NCI-H2171 (cell line): ENCODE data around the gene HMCN1.
A peak's percentile ranks its signal among the peaks of the same experiment; 100 is the strongest.

Experiments used
- DNase-seq: peaks from one replicate; lab custom pipeline; 2025; lab: John Stamatoyannopoulos, UW

Gene HMCN1

DNA sequence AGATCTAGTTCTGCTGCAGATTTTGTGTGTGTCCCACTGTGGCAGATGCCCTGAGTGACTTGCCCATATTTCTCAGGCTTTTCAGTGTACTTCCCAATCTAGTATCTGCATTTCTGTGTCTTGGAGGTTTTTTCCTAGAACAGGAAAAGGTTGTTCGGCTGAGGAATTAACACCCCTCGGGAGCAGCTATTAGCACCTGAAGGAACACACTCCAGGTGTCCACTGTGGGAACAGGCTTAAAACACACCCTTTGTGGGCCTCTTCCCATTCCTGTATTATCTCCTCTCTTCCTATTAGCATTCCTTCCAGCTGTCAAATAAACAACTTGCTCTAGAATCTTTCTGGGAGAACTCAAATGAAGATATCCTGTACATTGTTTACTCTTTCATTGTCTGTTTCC, 178.3 kb downstream of the HMCN1 start:
- no peak for DNase-seq

GRCh38 chr1:185914089-185914488, 179.9 kb downstream of the HMCN1 start:
- no peak for DNase-seq

- DNase-seq = no peak
Observed at GRCh38 chr1:185916861-185917260, 182.7 kb downstream of the HMCN1 start.

GRCh38 chr1:185917646-185918045, 183.5 kb downstream of the HMCN1 start:
- no peak for DNase-seq

GRCh38 chr1:185920602-185921001, 186.4 kb downstream of the HMCN1 start:
- DNase-seq = no peak

DNA sequence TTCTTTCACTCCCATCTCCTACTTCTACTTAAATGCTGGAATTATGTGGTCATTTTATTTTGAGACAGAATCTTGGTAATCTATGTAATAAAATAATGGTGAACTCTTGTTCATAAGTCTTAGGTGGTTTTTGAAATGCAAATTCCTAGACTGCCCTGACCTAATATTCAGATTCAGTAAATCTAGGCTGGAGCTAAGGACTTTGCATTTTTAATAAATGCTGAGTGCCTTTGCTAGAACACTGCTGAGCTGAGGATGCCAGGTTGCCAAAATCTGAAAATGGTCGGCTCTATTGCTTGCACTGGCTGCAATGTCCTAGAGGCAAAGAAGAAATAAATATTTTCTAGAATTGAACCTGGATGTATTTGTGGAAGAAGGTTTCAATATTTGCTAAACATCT, 187.4 kb downstream of the HMCN1 start:
- DNase-seq = no peak

DNA sequence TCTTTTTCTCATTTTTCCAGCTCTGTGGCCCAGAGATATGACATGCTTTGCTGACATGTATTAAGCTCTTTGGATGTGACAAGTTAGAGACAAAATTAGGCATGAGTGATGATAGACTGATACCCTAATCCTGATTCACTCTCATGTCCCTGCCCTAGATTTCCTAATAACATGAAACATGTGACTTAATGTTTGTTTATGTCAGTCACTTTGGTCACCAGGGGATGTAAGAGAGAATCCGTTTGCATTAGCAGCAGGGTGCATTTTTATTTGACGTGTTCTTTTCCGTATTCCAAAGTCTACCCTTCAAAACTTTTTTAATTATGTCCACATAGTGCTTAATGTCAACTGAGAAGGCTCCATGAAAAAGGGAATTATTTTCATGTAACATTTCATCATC, 192.4 kb downstream of the HMCN1 start:
- no peak for DNase-seq

GRCh38 chr1:185929776-185930175, 195.6 kb downstream of the HMCN1 start:
- no peak for DNase-seq

DNA sequence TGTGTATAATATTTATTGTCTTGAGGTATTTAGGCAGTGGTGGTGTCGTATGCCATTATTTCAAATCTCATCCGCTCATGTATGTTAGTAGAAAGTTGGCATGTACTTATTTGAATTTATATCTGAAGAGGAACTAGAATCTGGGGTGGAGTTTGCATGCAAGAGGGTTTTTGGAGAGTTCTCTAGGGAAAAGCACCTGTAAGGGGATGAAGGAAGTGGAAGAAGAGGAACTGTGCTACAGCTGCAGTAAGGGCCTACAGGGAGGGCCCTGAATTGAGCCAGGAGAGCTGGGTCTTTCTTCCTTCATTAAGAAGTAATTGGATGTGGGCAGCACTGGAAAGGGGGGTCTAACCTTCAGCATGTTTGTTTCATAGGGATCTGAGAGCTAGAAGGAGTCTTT, 197.2 kb downstream of the HMCN1 start:
- no peak for DNase-seq

GRCh38 chr1:185933580-185933979, 199.4 kb downstream of the HMCN1 start:
- DNase-seq = no peak

DNA sequence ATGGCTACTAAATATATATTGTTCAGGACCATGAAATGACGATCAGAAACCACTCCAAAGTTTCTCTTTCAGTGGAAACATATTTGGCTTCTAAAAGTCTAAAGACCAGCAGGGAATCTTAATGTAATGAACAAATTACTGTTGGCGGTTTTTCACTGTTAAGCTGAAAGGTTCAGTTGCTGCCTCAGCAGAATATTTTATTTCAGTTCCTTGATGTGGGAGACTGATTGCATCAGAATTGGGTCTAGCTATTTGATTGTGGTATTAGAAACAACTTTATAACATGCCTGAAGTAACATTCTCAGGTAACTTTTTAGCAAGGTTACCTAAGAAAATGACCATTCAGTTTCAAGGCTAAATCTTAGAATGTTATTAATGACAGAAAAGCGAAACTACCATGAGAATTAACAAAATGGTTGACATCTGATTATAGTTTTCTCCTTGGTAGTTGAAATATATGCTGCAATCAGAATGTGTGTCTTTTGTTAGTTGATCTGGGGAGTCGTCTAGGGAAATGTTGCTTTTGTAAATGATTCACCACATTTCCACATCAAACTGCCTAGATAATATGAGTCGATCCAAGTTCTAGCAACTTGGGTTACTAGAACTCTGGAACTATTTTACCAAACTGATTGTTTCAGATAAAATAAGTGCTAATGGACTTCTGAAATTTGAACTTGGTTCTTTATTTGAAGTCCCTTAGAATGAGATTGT, 200.4 kb downstream of the HMCN1 start:
- DNase-seq = no peak

DNA sequence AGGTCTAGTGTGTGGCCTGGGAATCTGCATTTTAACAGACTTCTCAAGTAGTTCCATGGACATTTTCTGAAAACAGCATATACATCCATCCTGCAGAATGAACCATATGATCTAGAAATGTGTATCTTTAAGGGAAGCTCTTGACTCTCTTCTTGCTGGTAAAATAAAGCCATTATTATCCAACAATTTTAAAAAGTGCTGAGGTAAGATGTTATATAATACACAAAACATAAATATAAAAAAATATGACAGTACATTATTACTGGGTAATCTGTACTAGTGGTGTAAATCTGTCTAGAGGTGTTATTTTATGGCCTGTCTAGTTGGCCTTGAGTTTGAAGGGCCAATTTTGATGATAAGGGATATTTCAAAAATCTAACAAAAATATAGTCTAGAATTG, 201.2 kb downstream of the HMCN1 start:
- no peak for DNase-seq

DNA sequence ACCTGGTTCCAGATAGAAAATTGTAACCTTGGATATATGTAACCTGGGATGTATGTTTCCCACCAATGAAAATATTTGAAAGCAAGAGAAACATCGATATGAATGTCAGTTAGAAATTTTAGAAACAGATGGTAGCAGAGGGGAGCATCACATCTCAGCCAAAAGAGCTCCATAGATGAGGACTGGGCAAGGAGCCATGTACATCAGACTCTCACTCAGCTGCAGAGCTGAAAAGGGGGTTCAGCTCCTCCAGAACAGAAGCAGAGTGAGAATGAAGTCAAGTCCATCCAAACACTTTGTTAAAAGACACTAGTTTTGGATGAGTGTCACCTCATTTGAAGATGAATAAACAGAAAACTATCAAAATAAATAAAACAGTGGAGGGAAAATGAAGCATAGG, 202.4 kb downstream of the HMCN1 start:
- peak; percentile 58 for DNase-seq

DNA sequence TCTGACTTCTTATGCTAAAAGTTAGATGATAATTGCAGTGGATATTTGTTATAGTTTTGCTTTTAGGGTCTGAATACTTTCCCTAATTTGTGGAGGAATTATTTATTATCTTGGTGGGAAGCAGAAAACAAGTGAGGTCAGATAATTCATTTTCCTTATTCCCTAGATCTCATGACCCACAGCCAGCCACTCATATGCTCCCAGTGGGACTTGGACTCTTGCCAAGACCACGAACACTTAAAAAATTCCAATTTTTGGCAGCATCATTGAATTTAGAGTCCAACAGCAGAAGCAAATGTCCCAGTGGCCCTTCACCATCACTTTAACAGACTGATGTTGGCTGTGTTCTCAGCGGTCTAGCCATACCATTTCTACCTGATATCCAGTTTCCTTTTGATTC, 204.2 kb downstream of the HMCN1 start:
- DNase-seq = no peak

GRCh38 chr1:185939142-185939541, 205.0 kb downstream of the HMCN1 start:
- DNase-seq = no peak

DNA sequence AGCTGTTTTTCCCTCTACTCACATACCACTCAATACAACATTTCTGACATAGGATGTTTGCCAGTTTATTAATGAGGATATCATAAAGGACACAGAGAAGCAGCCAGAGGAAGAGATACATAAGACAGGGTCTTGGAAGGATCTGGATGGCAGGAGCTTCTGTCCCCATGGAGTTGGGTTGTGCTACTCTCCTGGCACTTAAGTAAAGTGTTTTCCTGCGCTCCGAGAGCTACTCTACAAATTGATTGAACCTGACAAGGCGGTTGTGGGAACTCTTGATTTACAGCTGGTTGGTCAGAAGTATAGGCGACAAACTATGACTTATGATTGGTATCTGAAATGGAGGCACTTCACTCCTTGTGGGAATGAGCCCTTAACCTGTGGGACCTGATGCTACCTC, 208.8 kb downstream of the HMCN1 start:
- no peak for DNase-seq

GRCh38 chr1:185956881-185957280, 222.7 kb downstream of the HMCN1 start:
- DNase-seq = no peak

DNA sequence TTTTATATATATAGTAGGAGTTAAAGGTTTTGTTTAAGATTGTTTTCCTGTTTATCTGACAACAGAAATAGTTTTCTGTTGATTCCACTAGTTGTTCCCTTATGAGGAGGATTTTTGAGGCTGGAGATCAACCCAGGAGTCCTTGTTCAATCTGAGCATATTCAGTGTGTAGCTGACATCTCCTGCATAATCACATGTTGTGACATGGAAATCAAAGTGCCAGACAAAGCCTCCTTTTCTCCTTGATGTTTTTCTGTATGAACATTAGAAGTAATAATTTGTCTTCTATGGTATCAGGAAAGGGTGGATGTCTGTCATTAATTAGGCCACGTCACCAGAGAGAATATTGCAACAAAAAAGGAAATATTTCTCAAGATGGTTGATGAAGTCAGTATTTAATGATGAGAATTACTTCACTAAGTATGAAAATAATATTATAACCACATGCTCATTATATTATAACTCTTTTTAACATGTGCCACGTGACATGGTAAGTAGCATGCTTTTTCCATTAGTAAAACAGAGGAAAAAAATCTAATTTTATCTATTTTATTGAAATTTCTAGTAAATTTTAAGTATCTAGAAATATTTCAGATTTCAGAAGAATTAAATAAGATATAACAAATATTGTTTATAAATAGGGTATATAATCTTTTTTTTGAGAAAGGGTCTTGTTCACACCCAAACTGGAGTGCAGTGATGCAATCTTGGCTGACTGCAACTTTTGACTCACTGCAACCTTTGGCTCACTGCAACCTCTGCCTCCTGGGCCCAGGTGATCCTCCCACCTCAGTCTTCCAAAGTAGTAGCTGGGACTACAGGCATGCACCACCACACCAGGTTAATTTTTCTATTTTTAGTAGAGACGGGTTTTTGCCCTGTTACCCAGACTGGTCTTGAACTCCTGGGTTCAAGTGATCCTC, 223.5 kb downstream of the HMCN1 start:
- no peak for DNase-seq

DNA sequence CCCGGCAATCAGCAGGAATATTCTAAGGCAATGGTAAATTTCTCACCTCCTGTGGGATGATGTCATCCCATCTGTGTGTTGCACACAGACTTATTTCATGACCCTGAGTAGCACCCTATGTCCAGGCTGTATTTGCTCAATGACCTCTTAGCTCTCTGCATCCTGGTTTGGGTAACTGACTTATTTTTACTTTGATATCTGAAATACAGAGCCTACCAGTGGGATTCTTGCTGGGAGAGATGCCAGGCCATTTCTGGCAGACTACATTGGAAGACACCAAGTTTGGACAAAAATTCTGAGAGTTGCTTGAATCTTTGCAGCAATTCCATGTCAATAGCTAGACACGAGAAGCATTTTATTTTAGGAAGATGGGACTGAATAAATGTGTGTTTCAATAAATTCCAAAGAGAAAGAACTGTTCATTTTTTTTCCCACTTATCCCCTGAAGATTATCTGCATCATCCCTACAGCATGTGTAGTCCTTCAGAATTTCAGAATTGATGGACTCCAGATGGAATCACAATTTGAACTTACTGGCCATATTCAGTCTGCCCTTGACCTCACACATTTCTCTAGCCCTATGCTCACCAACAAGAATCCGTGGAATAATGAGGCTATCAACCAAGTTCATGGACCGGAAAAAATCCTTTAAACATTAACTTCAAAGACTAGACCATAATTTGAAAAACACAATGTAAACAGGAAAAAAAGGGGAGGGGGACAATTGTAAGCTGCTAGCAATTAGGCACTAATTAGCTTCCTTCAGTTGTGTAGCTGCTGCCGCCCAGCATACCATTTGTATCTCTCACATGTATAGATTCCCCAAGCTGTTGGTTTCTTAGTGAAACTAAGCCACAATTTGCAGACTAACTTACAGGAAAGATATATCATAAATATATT, 226.5 kb downstream of the HMCN1 start:
- no peak for DNase-seq

- no peak for DNase-seq
Observed at GRCh38 chr1:185961664-185962063, 227.5 kb downstream of the HMCN1 start.

DNA sequence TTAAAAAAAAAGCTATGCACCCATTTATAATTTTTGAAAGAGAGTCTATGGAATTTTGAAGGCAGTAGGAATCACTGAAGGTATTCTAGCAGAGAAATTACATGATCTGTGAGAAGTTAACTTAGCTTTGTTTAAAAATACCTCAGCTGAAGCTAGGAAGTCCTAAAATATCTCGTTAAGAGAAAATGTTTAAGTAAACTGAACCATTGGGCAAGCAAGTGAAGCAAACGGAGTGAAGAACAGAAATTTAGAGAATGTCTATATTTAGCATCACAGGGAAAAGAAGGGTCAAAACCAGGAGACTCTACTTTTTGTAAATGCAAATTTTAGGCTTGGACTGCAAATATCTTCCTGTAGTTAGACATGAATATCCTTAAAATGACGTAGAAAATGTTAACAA, 230.8 kb downstream of the HMCN1 start:
- no peak for DNase-seq

- no peak for DNase-seq
Observed at GRCh38 chr1:185965870-185966269, 231.7 kb downstream of the HMCN1 start.
